ENCODE measurements around the gene HMX1.

The HMX1 gene

DNA sequence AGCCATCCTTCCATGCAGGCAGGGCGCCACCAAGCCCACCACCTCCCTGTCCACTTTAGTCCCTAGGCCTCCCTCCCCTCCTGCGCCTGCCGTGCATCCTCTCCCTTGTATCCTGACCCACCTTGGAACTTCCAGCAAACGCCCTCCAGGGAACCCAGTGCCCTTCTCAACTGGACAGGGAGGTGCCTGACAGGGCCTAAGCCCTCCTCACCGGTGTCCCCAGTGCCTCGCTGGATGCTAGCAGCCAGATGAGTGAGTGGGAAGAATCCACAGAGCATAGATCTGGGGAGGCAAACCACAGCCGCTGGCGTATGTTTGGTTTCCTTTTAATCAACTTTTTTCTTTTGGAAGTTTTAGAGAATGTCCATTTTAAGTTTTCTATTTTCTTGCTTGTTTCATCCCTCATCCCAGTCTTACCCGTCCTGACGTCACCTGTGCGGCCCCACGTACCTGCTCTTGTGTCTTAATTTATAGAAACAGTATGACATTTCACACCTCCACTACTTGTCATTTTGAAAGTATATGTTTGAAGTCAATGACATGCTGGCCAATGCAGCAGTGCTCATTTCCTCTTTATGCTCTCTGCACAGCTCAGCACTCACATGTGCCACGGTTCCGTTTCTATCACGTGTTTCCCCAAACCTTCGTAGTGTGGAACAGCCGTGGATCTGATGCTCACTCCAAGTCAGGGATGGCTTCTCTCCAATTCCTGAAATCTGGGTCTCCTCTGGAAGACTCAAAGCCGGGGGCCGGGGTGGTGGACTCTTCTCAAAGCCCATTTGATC is 3.4 kb upstream of the HMX1 start:
- Histone ChIP-seq H2BK5ac (ENCODE audit: low read length) (no peak overlapping the region), H3K36me3 (ENCODE audit: control insufficient read depth, insufficient read depth, low read length) (no peaks in the 10 kb centered on the region), H2AK5ac (ENCODE audit: low read length) (no peak overlapping the region), H4K8ac (ENCODE audit: low read depth, low read length) (no peak overlapping the region), H3K79me1 (ENCODE audit: low read length) (no peaks in the 10 kb centered on the region), H3K9ac (ENCODE audit: low read length) (no peak overlapping the region), H3K4me3 (ENCODE audit: low read length) (no peak overlapping the region), H3K79me2 (ENCODE audit: control insufficient read depth, insufficient read depth, low read length) (no peaks in the 10 kb centered on the region), H3K4ac (ENCODE audit: low read depth, low read length) (no peak overlapping the region), H3K27me3 (ENCODE audit: insufficient read depth, low read length, poor library complexity) (peaks cover 85% of the 10 kb centered on the region), H3K4me1 (ENCODE audit: control insufficient read depth, low read depth, low read length) (peaks cover 2% of the 10 kb centered on the region), H3K56ac (ENCODE audit: low read length) (no peak overlapping the region), H2BK15ac (replicated peaks; ENCODE audit: low read depth) (no peak overlapping the region), H3K18ac (ENCODE audit: low read length) (no peak overlapping the region), H3K4me2 (ENCODE audit: low read length) (no peak overlapping the region), H3K23ac (ENCODE audit: low read length) (no peak overlapping the region), H2BK120ac (ENCODE audit: low read depth, low read length) (no peak overlapping the region), H4K5ac (ENCODE audit: low read length) (no peak overlapping the region), H3K27ac (ENCODE audit: low read depth, low read length) (no peak overlapping the region)
- no CpG with 5 or more reads among the region's 19 CpGs for WGBS (ENCODE audit: extremely low coverage, insufficient coverage, low lambda C conversion rate)
- DNase-seq = no peak

DNA sequence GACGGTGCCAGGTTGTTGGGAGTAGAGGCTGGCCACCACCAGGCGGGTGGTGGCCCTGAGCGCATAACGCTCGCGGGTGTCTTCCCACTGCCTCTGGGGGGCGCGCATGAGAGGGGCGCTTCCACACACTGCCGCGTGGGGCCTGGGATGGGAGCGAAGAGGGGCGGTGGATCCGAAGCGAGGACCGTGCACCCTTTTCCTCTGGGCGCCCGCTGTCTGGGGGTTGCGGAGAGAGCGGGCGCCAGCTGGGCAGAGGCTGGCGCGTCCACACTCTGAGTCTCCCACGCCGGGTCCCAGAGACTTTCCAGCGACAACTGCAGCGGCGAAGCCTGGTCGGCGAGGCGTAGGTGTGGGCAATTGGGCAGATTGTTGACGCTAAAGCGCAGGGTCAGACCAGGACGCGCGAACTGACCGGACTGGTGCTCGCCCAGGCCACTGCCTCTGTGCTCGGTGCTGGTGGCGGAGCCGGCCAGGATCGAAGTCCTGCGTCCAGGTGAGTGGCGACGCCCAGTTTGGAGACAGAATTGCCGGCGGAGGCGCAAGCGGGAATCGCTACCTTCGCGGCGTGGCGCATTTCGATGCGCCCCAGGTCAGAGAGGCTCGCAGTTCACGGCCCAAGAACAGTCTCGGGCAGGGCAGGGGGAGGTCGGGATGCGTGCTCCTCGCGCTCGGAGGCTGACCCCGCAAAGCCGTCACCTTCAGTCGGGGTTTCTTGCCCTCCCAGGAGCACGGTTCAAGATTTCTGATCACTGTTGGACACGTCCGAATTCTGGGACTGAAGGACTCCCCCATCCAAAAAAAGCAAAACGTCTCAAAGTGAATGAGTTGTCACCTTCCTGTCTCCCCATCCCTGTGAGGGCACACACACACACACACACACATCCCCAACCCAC is 2.6 kb upstream of the HMX1 start:
- no peak overlapping the region for H3K4me2 ChIP-seq (ENCODE audit: low read length)
- peaks cover 2% of the 10 kb centered on the region for H3K4me1 ChIP-seq (ENCODE audit: control insufficient read depth, low read depth, low read length)
- WGBS (ENCODE audit: extremely low coverage, insufficient coverage, low lambda C conversion rate) = no CpG with 5 or more reads among the region's 71 CpGs
- no peak overlapping the region for H3K4ac ChIP-seq (ENCODE audit: low read depth, low read length)
- no peak overlapping the region for H3K4me3 ChIP-seq (ENCODE audit: low read length)
- peak overlapping the region; percentile 15 for H3K56ac ChIP-seq (ENCODE audit: low read length)
- peaks cover 88% of the 10 kb centered on the region for H3K27me3 ChIP-seq (ENCODE audit: insufficient read depth, low read length, poor library complexity)
- no peaks in the 10 kb centered on the region for H3K36me3 ChIP-seq (ENCODE audit: control insufficient read depth, insufficient read depth, low read length)
- H4K5ac ChIP-seq (ENCODE audit: low read length) = no peak overlapping the region
- no peak for DNase-seq
- no peak overlapping the region for H3K23ac ChIP-seq (ENCODE audit: low read length)
- no peaks in the 10 kb centered on the region for H3K79me2 ChIP-seq (ENCODE audit: control insufficient read depth, insufficient read depth, low read length)
- no peak overlapping the region for H2AK5ac ChIP-seq (ENCODE audit: low read length)
- H3K79me1 ChIP-seq (ENCODE audit: low read length) = no peaks in the 10 kb centered on the region
- H3K18ac ChIP-seq (ENCODE audit: low read length) = no peak overlapping the region
- H3K27ac ChIP-seq (ENCODE audit: low read depth, low read length) = no peak overlapping the region
- no peak overlapping the region for H3K9ac ChIP-seq (ENCODE audit: low read length)
- no peak overlapping the region for H2BK15ac ChIP-seq (replicated peaks; ENCODE audit: low read depth)
- H2BK5ac ChIP-seq (ENCODE audit: low read length) = no peak overlapping the region
- H2BK120ac ChIP-seq (ENCODE audit: low read depth, low read length) = no peak overlapping the region
- no peak overlapping the region for H4K8ac ChIP-seq (ENCODE audit: low read depth, low read length)

DNA sequence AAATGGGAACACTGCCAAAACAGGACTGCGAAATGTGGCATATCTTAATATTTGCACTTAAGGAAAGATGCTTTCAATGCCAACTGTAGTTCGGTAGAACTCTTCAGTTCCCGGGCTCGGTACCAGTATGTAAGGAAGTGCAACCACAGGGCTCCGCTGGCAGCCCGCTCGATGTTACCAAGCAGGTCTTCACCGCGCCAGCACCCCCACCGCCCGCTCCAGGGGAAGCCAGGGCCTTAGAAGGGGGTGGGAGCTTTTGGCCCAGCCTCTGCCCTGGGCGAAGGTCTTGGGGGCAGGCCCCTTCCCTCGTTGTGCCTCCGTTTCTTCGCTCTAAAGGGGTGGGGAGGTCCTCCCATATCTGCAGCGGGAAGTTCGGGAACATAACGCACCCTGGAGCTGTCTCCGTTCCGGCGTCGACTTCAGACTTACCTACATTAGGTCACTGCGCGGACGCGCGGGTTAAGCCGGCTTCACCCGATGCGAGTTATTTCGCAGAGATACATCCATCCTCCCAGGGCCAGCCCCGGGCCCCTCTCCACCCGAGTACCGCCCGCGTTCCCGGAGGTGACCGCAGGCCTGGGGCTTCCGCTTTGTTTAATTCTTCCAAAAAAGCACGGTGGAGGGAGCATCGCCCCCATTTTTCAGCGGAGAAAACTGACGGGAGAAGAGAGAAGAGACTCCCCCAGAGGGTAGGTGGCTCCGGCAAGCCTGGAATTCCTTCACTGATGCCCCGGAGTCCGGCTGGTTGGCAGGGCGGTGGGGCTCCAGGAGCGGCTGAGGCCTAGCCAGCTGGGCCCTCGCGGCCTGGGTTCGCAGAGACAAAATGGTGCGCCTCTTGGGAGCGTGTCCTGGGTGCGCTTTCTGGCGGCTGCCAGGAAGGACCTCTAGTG is 1.0 kb upstream of the HMX1 start:
- no CpG with 5 or more reads among the region's 55 CpGs for WGBS (ENCODE audit: extremely low coverage, insufficient coverage, low lambda C conversion rate)
- Histone ChIP-seq H2AK5ac (ENCODE audit: low read length) (no peak overlapping the region), H3K4me1 (ENCODE audit: control insufficient read depth, low read depth, low read length) (peaks cover 2% of the 10 kb centered on the region), H3K9ac (ENCODE audit: low read length) (no peak overlapping the region), H4K5ac (ENCODE audit: low read length) (no peak overlapping the region), H3K4me3 (ENCODE audit: low read length) (no peak overlapping the region), H3K36me3 (ENCODE audit: control insufficient read depth, insufficient read depth, low read length) (no peaks in the 10 kb centered on the region), H3K56ac (ENCODE audit: low read length) (no peak overlapping the region), H3K27ac (ENCODE audit: low read depth, low read length) (no peak overlapping the region), H2BK120ac (ENCODE audit: low read depth, low read length) (no peak overlapping the region), H2BK5ac (ENCODE audit: low read length) (no peak overlapping the region), H3K27me3 (ENCODE audit: insufficient read depth, low read length, poor library complexity) (peaks cover 88% of the 10 kb centered on the region), H3K18ac (ENCODE audit: low read length) (no peak overlapping the region), H4K8ac (ENCODE audit: low read depth, low read length) (no peak overlapping the region), H3K4me2 (ENCODE audit: low read length) (peak overlapping the region; percentile 50), H3K79me2 (ENCODE audit: control insufficient read depth, insufficient read depth, low read length) (no peaks in the 10 kb centered on the region), H3K4ac (ENCODE audit: low read depth, low read length) (no peak overlapping the region), H3K23ac (ENCODE audit: low read length) (no peak overlapping the region), H2BK15ac (replicated peaks; ENCODE audit: low read depth) (no peak overlapping the region), H3K79me1 (ENCODE audit: low read length) (no peaks in the 10 kb centered on the region)
- DNase-seq = no peak

DNA sequence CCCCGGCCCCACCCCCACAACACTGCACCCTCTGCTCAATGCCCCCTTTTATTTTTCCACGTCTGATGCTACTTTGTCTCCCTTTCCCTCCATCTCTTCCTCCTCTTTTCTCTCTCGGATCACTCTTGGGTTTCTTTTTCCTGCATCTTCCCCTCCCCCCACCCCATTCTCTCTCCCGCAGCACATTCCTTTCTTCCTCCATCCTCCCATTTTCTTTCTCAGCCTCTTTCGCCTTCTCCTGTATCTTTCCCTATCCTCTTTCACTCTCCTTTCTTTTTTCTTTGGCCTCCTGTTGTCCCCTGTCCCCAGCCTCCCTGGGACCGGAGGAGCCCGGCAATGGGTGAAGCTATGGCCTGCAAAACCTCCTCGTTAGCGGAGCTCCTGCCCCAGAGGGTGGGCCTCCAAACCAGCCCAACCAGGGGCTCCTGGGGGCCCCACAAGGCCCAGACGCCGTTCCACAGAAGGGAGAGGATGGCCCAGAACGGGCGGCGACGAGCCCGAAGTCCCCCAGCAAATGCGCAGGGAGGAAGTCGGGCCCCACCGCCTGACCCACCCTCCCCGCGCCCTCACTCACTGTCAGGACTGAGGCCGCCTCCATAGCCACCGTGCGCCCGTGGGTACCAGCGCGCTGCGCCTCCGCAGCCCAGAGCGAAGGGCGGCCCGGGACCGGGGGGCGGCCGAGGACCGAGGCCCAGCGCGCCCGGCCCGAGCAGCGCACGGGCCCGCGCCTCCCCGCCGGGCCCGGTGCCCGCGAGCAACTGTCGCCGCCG is 807 bp downstream of the HMX1 start:
- Histone ChIP-seq H3K27me3 (ENCODE audit: insufficient read depth, low read length, poor library complexity) (peaks cover 90% of the 10 kb centered on the region), H3K23ac (ENCODE audit: low read length) (no peak overlapping the region), H3K18ac (ENCODE audit: low read length) (no peak overlapping the region), H4K5ac (ENCODE audit: low read length) (no peak overlapping the region), H2BK15ac (replicated peaks; ENCODE audit: low read depth) (no peak overlapping the region), H3K4me2 (ENCODE audit: low read length) (peak overlapping the region; percentile 87), H3K27ac (ENCODE audit: low read depth, low read length) (no peak overlapping the region), H3K4me3 (ENCODE audit: low read length) (no peak overlapping the region), H2BK5ac (ENCODE audit: low read length) (no peak overlapping the region), H3K4me1 (ENCODE audit: control insufficient read depth, low read depth, low read length) (peaks cover 2% of the 10 kb centered on the region), H4K8ac (ENCODE audit: low read depth, low read length) (no peak overlapping the region), H3K79me1 (ENCODE audit: low read length) (no peaks in the 10 kb centered on the region), H2AK5ac (ENCODE audit: low read length) (no peak overlapping the region), H3K56ac (ENCODE audit: low read length) (peak overlapping the region; percentile 89), H3K36me3 (ENCODE audit: control insufficient read depth, insufficient read depth, low read length) (no peaks in the 10 kb centered on the region), H3K4ac (ENCODE audit: low read depth, low read length) (no peak overlapping the region), H2BK120ac (ENCODE audit: low read depth, low read length) (no peak overlapping the region), H3K79me2 (ENCODE audit: control insufficient read depth, insufficient read depth, low read length) (no peaks in the 10 kb centered on the region), H3K9ac (ENCODE audit: low read length) (peak overlapping the region; percentile 66)
- no CpG with 5 or more reads among the region's 52 CpGs for WGBS (ENCODE audit: extremely low coverage, insufficient coverage, low lambda C conversion rate)
- DNase-seq = no peak
